ENCODE results near the gene STK35.
"Not testable (repeated sequence)": the region's sequence is repeated elsewhere in the genome, so short reads cannot be mapped to it uniquely, and the experiment has no call there.

The STK35 gene

GRCh38 chr20:2164421-2164820, 62.8 kb downstream of the STK35 start:
- DNase-seq: no peak

- DNase-seq: no peak
Measured at GRCh38 chr20:2164966-2165365, 63.3 kb downstream of the STK35 start.

GRCh38 chr20:2165871-2166270, 64.2 kb downstream of the STK35 start:
- DNase-seq: no peak

GRCh38 chr20:2167112-2167511, 65.5 kb downstream of the STK35 start:
- no peak for DNase-seq

- DNase-seq: no peak
Measured at GRCh38 chr20:2168946-2169345, 67.3 kb downstream of the STK35 start.

- DNase-seq: no peak
Measured at GRCh38 chr20:2169456-2170088, 67.9 kb downstream of the STK35 start.

- DNase-seq: no peak
Measured at GRCh38 chr20:2170404-2170803, 68.8 kb downstream of the STK35 start.

GRCh38 chr20:2171266-2171790, 69.7 kb downstream of the STK35 start:
- DNase-seq: no peak

- not testable (repeated sequence) for DNase-seq
Measured at GRCh38 chr20:2171840-2172239, 70.2 kb downstream of the STK35 start.

- DNase-seq: peak; percentile 58
Measured at GRCh38 chr20:2172305-2173175, 70.9 kb downstream of the STK35 start.

- DNase-seq: no peak
Measured at GRCh38 chr20:2173186-2173585, 71.6 kb downstream of the STK35 start.

GRCh38 chr20:2174067-2174466, 72.4 kb downstream of the STK35 start:
- DNase-seq: no peak

- DNase-seq: no peak
Measured at GRCh38 chr20:2176946-2177345, 75.3 kb downstream of the STK35 start.

- DNase-seq: no peak
Measured at GRCh38 chr20:2178318-2179232, 76.9 kb downstream of the STK35 start.

- no peak for DNase-seq
Measured at GRCh38 chr20:2179233-2179580, 77.6 kb downstream of the STK35 start.

- DNase-seq: no peak
Measured at GRCh38 chr20:2179949-2180348, 78.3 kb downstream of the STK35 start.

GRCh38 chr20:2183381-2183780, 81.8 kb downstream of the STK35 start:
- DNase-seq: no peak

GRCh38 chr20:2184933-2185332, 83.3 kb downstream of the STK35 start:
- not testable (repeated sequence) for DNase-seq

GRCh38 chr20:2195614-2196013, 94.0 kb downstream of the STK35 start:
- no peak for DNase-seq

- no peak for DNase-seq
Measured at GRCh38 chr20:2197166-2197565, 95.5 kb downstream of the STK35 start.

Data from stimulated activated CD4-positive, alpha-beta T cell treated with anti-CD3 and anti-CD28 coated beads, Interleukin-1b, Interleukin-23, amount 100 ng/mL, for 48 hours (primary cell).